Gastrocnemius medialis (tissue), 4 donors: ENCODE data around the gene MDM2. TPM values are rescaled to one million over a fixed set of nuclear protein-coding genes. Genes with fewer than 3 reads are reported as not detected.

Experiments used
- ATAC-seq, 2 donors: fragments of 150-250 bp; one replicate each; pipeline ENCODE4 v1.9.1; 2016
- DNase-seq, 2 donors: peaks; one replicate each; pipeline ENCODE4 v3.0.0-alpha.2; 2019
- H3K27ac ChIP-seq, 4 donors: fragments of 200-600 bp; sonication (generic); 1 replicate in 1 of 4; 2 replicates in 3 of 4; pipeline ENCODE4 v1.5.1; 2016 to 2018; ENCODE audit warnings: mild to moderate bottlenecking in 2 of 4, moderate library complexity in 1 of 4
- H3K27me3 ChIP-seq, 3 donors: fragments of 200-600 bp; sonication (generic) in 2 of 3; 1 replicate in 1 of 3; 2 replicates in 2 of 3; pipeline versions ENCODE4 v1.5.1 to v1.6.0; 2016 to 2019; ENCODE audit warnings: mild to moderate bottlenecking in 1 of 3, moderate library complexity in 1 of 3
- H3K36me3 ChIP-seq, 2 donors: fragments of 200-600 bp; sonication (generic) in 1 of 2; one replicate each; pipeline ENCODE4 v1.5.1; 2017 to 2018
- H3K4me1 ChIP-seq, 2 donors: fragments of 200-600 bp; sonication (generic) in 1 of 2; one replicate each; pipeline ENCODE4 v1.5.1; 2016 to 2017; ENCODE audit warnings: mild to moderate bottlenecking in 2 of 2
- H3K4me3 ChIP-seq, 4 donors: fragments of 200-600 bp; sonication (generic) in 3 of 4; 1 replicate in 1 of 4; 2 replicates in 3 of 4; pipeline ENCODE4 v1.5.1; 2016 to 2019; ENCODE audit warnings: mild to moderate bottlenecking in 2 of 4
- H3K9me3 ChIP-seq, 3 donors: fragments of 200-600 bp; sonication (generic) in 2 of 3; 1 replicate in 1 of 3; 2 replicates in 2 of 3; pipeline ENCODE4 v1.5.1; 2016 to 2019
- CTCF ChIP-seq, 5 experiments: fragments of 450-650 bp in 3 of 5; fragments of 200-600 bp in 2 of 5; sonication (generic) in 2 of 5; IDR thresholded peaks in 4 of 5; conservative IDR thresholded peaks in 1 of 5; 1 replicate in 4 of 5; 2 replicates in 1 of 5; pipeline ENCODE4 v1.5.1; 2016 to 2019; ENCODE audit warnings: antibody characterized with exemption in 5 of 5, mild to moderate bottlenecking in 3 of 5, moderate library complexity in 3 of 5
- POLR2A ChIP-seq, 2 donors: fragments of 450-650 bp; IDR thresholded peaks; one replicate each; pipeline ENCODE4 v1.6.1; 2017; ENCODE audit warnings: antibody characterized with exemption in 2 of 2, mild to moderate bottlenecking in 2 of 2, moderate library complexity in 2 of 2
- in situ Hi-C, 4 donors: fragments of 200-750 bp; cut with MboI; loops; one replicate each; pipeline versions ENCODE4 v1.15.0 to v1.8.0; 2017; ENCODE audit warnings: low sequenced_read_pairs in 4 of 4
- intact Hi-C: fragments of 100-400 bp; cut with DNase I; formaldehyde crosslinking; loops from one replicate; pipeline ENCODE4 v1.15.1; 2023; ENCODE audit warnings: low total_unique reads
- total RNA-seq, 4 donors: library from RNA; depleted of rRNA; stranded (reverse); fragments of >200 nt; gene quantifications; one replicate each; pipeline versions ENCODE4 v1.1.0 to v1.2.3, GENCODE V29; 2016

The MDM2 gene
- total RNA-seq, 4 donors from 2014 or later = 61.6 to 92.2 (median 70.0) TPM

- H3K4me3 ChIP-seq = no peak overlapping the region
- no peaks in the 10 kb centered on the region for H3K27me3 ChIP-seq
- ATAC-seq (no peak), DNase-seq (no peak)
- H3K36me3 ChIP-seq = no peaks in the 10 kb centered on the region
- no peaks in the 10 kb centered on the region for H3K4me1 ChIP-seq
- H3K27ac ChIP-seq = no peak overlapping the region
- in situ Hi-C loops = no loop called here
- intact Hi-C loops = no loop called here
- TF ChIP-seq CTCF (IDR thresholded peaks at IDR 0.05 in 4 of 5, conservative IDR thresholded peaks at IDR 0.05 in 1 of 5) (no peak), POLR2A (IDR thresholded peaks at IDR 0.05) (no peak)
- H3K9me3 ChIP-seq = no peaks in the 10 kb centered on the region
These were observed 69.6 kb downstream of the MDM2 start for GRCh38 chr12:68877583-68877982.

- DNase-seq (no peak), ATAC-seq (no peak)
- Histone ChIP-seq H3K9me3 (no peaks in the 10 kb centered on the region), H3K4me1 (no peaks in the 10 kb centered on the region), H3K4me3 (no peak overlapping the region), H3K27ac (no peak overlapping the region), H3K36me3 (no peaks in the 10 kb centered on the region), H3K27me3 (no peaks in the 10 kb centered on the region)
- TF ChIP-seq CTCF (IDR thresholded peaks at IDR 0.05 in 4 of 5, conservative IDR thresholded peaks at IDR 0.05 in 1 of 5) = no peak
- no peak for TF ChIP-seq POLR2A (IDR thresholded peaks at IDR 0.05)
- in situ Hi-C loops = no loop called here
- intact Hi-C loops = no loop called here
These were observed 70.3 kb downstream of the MDM2 start for GRCh38 chr12:68878283-68878682.

GRCh38 chr12:68878846-68879245 is 70.9 kb downstream of the MDM2 start:
- H3K27ac ChIP-seq = no peak overlapping the region
- no peak overlapping the region for H3K4me3 ChIP-seq
- in situ Hi-C loops (no loop called here), intact Hi-C loops (no loop called here)
- TF ChIP-seq CTCF (IDR thresholded peaks at IDR 0.05 in 4 of 5, conservative IDR thresholded peaks at IDR 0.05 in 1 of 5) (no peak), POLR2A (IDR thresholded peaks at IDR 0.05) (no peak)
- no peaks in the 10 kb centered on the region for H3K27me3 ChIP-seq
- no peaks in the 10 kb centered on the region for H3K36me3 ChIP-seq
- ATAC-seq = no peak
- no peak for DNase-seq
- H3K9me3 ChIP-seq = no peaks in the 10 kb centered on the region
- H3K4me1 ChIP-seq = no peaks in the 10 kb centered on the region

- no peak for ATAC-seq
- no peak for DNase-seq
- no peaks in the 10 kb centered on the region for H3K27me3 ChIP-seq
- intact Hi-C loops = no loop called here
- TF ChIP-seq CTCF (IDR thresholded peaks at IDR 0.05 in 4 of 5, conservative IDR thresholded peaks at IDR 0.05 in 1 of 5) (no peak), POLR2A (IDR thresholded peaks at IDR 0.05) (no peak)
- H3K9me3 ChIP-seq = no peaks in the 10 kb centered on the region
- H3K36me3 ChIP-seq = no peaks in the 10 kb centered on the region
- in situ Hi-C loops = no loop called here
- no peak overlapping the region for H3K4me3 ChIP-seq
- no peaks in the 10 kb centered on the region for H3K4me1 ChIP-seq
- no peak overlapping the region for H3K27ac ChIP-seq
These were observed 72.8 kb downstream of the MDM2 start for GRCh38 chr12:68880660-68881325.
